ENCODE data around the gene FBXW8. TPM values are rescaled to one million over a fixed set of nuclear protein-coding genes. Genes with fewer than 3 reads are reported as not detected.

Gene FBXW8
- total RNA-seq, 1 donor from 2014 or later, result 3.3 TPM

GRCh38 chr12:116941188-116941587 is 30.4 kb downstream of the FBXW8 start:
- no peak for DNase-seq (ENCODE audit: low spot score in 2 of 2)
- intact Hi-C loops (cut with DNase I), result no loop called here
- Histone ChIP-seq H3K9me3 (no peaks in the 10 kb centered on the region), H3K36me3 (peaks cover 2 to 18% of the 10 kb centered on the region in 2 donors), H3K27me3 (no peaks in the 10 kb centered on the region), H3K27ac (no peak overlapping the region), H3K4me1 (no peaks in the 10 kb centered on the region), H3K4me3 (no peak overlapping the region)
- no peak for TF ChIP-seq CTCF (IDR thresholded peaks at IDR 0.05)

- Histone ChIP-seq H3K36me3 (peaks cover 12 to 23% of the 10 kb centered on the region in 2 donors), H3K27ac (no peak overlapping the region), H3K27me3 (no peaks in the 10 kb centered on the region), H3K4me3 (no peak overlapping the region), H3K4me1 (no peaks in the 10 kb centered on the region), H3K9me3 (no peaks in the 10 kb centered on the region)
- no peak for DNase-seq (ENCODE audit: low spot score in 2 of 2)
- intact Hi-C loops (cut with DNase I), result no loop called here
- no peak for TF ChIP-seq CTCF (IDR thresholded peaks at IDR 0.05)
Observed at GRCh38 chr12:116943419-116944372, 32.9 kb downstream of the FBXW8 start.

- no peak overlapping the region for H3K27ac ChIP-seq
- H3K36me3 ChIP-seq, result peaks cover 16 to 46% of the 10 kb centered on the region in 2 donors
- no peak for DNase-seq (ENCODE audit: low spot score in 2 of 2)
- TF ChIP-seq CTCF (IDR thresholded peaks at IDR 0.05), result no peak
- no peaks in the 10 kb centered on the region for H3K27me3 ChIP-seq
- no peak overlapping the region for H3K4me3 ChIP-seq
- H3K4me1 ChIP-seq, result no peaks in the 10 kb centered on the region
- intact Hi-C loops (cut with DNase I), result no loop called here
- no peaks in the 10 kb centered on the region for H3K9me3 ChIP-seq
Observed at GRCh38 chr12:116945886-116946550, 35.3 kb downstream of the FBXW8 start.

GRCh38 chr12:116948298-116948697 is 37.5 kb downstream of the FBXW8 start:
- intact Hi-C loops (cut with DNase I), result no loop called here
- no peak overlapping the region for H3K27ac ChIP-seq
- no peak for DNase-seq (ENCODE audit: low spot score in 2 of 2)
- no peaks in the 10 kb centered on the region for H3K27me3 ChIP-seq
- TF ChIP-seq CTCF (IDR thresholded peaks at IDR 0.05), result no peak
- H3K36me3 ChIP-seq, result peaks cover 19 to 47% of the 10 kb centered on the region in 2 donors
- no peaks in the 10 kb centered on the region for H3K9me3 ChIP-seq
- H3K4me3 ChIP-seq, result no peak overlapping the region
- H3K4me1 ChIP-seq, result no peaks in the 10 kb centered on the region

- no peak for TF ChIP-seq CTCF (IDR thresholded peaks at IDR 0.05)
- intact Hi-C loops (cut with DNase I), result no loop called here
- no peak overlapping the region for H3K4me3 ChIP-seq
- no peak for DNase-seq (ENCODE audit: low spot score in 2 of 2)
- H3K9me3 ChIP-seq, result no peaks in the 10 kb centered on the region
- no peak overlapping the region for H3K27ac ChIP-seq
- H3K27me3 ChIP-seq, result no peaks in the 10 kb centered on the region
- peaks cover 0 to 4% of the 10 kb centered on the region in 2 donors for H3K4me1 ChIP-seq
- H3K36me3 ChIP-seq, result peaks cover 19 to 40% of the 10 kb centered on the region in 2 donors
Observed at GRCh38 chr12:116950628-116951325, 40.0 kb downstream of the FBXW8 start.

All from ascending aorta (tissue), 2 donors.